Heart right ventricle (tissue), 16 donors: Measurements from ENCODE around the gene KCNJ6. TPM values are rescaled to one million over a fixed set of nuclear protein-coding genes. Genes with fewer than 3 reads are reported as not detected.
A peak's percentile ranks its signal among the peaks of the same experiment; 100 is the strongest.

Experiments used
- ATAC-seq, 8 donors: fragments of 200-7000 bp; cut with Tn5 transposase; one replicate each; pipeline ENCODE4 v1.9.1; 2020; ENCODE audit warnings: mild to moderate bottlenecking in 8 of 8, moderate library complexity in 8 of 8, moderate number of reproducible peaks in 1 of 8
- DNase-seq, 2 donors: peaks; one replicate each; pipeline ENCODE4 v3.0.0-alpha.2; 2020
- H3K27ac ChIP-seq, 10 donors: fragments of 200-600 bp; sonication (generic) in 2 of 10; one replicate each; pipeline versions ENCODE4 v1.5.0 to v1.8.0; 2020 to 2022; ENCODE audit warnings: mild to moderate bottlenecking in 3 of 10
- H3K27me3 ChIP-seq, 7 donors: fragments of 200-600 bp; one replicate each; pipeline ENCODE4 v1.8.0; 2021 to 2022; ENCODE audit warnings: mild to moderate bottlenecking in 2 of 7
- H3K36me3 ChIP-seq, 9 donors: fragments of 200-600 bp; sonication (generic) in 1 of 9; one replicate each; pipeline versions ENCODE4 v1.5.0 to v1.8.0; 2020 to 2022; ENCODE audit warnings: mild to moderate bottlenecking in 2 of 9
- H3K4me1 ChIP-seq, 9 donors: fragments of 200-600 bp; sonication (generic) in 1 of 9; one replicate each; pipeline versions ENCODE4 v1.5.0 to v1.8.0; 2020 to 2022; ENCODE audit warnings: mild to moderate bottlenecking in 4 of 9
- H3K4me3 ChIP-seq, 10 donors: fragments of 200-600 bp; sonication (generic) in 2 of 10; one replicate each; pipeline versions ENCODE4 v1.5.0 to v1.8.0; 2020 to 2022; ENCODE audit warnings: mild to moderate bottlenecking in 7 of 10, moderate library complexity in 2 of 10
- H3K9me3 ChIP-seq, 11 donors: fragments of 200-600 bp in 10 of 11; sonication (generic) in 2 of 11; one replicate each; pipeline versions ENCODE4 v1.5.0 to v1.8.0; 2013 to 2022; ENCODE audit warnings: mild to moderate bottlenecking in 2 of 11, control low read depth in 1 of 11, moderate library complexity in 1 of 11
- CTCF ChIP-seq, 9 donors: fragments of 200-600 bp; sonication (generic) in 2 of 9; IDR thresholded peaks; one replicate each; pipeline versions ENCODE4 v1.5.0 to v1.8.0; 2021 to 2022; ENCODE audit warnings: antibody characterized with exemption in 9 of 9, mild to moderate bottlenecking in 5 of 9, moderate library complexity in 1 of 9
- WGBS, 2 donors: extraction: QIAGEN DNeasy Blood & Tissue Kit; methylation state at CpG; one replicate each; pipeline ENCODE4 v1.1.7; 2013; ENCODE audit warnings: inconsistent platforms in 1 of 2; 5-methylcytosine and 5-hydroxymethylcytosine counted together
- intact Hi-C, 10 donors: fragments of 100-400 bp; cut with DNase I; formaldehyde crosslinking; loops; one replicate each; pipeline versions ENCODE4 v1.11.1 to v1.14.2; 2022
- polyA plus RNA-seq, 2 donors: library from polyadenylated mRNA; stranded (reverse); fragments of 200-250 nt; gene quantifications; one replicate each; pipeline ENCODE4 v1.2.3, GENCODE V29; 2013
- total RNA-seq, 10 donors: library from RNA; stranded (reverse); fragmentation: NEBNext Ultra II Directional in 3 of 10; extraction: Animal tissue kit (Norgen Biotek cat#: 25700) in 3 of 10; gene quantifications; one replicate each; pipeline versions ENCODE4 v1.2.1 to v1.2.4, GENCODE V29; 2021 to 2023
- donor health status: Arrhythmogenic right ventricular cardiomyopathy.
- donor health status: ischemic (EF 13 %, LVEDD 7.1; RV severe dilation, severe dysfunction).
- donor health status: healthy with polysubstance abuse.
- donor health status: DM: no; HTN: yes; CAD: no.
- donor health status: DM: no; HTN: no; CAD: no.
- donor health status: ischemic (EF 25% LVEDD 6.9; RV normal size, moderate dysfunction).
- donor health status: ischemic (EF 25% LVEDD 5.7; RV mildly dilated, moderate dysfunction).
- donor health status: healthy.
- donor health status: DM: yes; HTN: yes; CAD: no.
- donor health status: Ischemic cardiomyopathy.
- donor health status: ischemic (EF 35%, LVEDD 5.7; RV mildly dilated, moderate dysfunction).
- donor health status: nonischemic (EF 11% LVEDD 7.7; RV severe dilation, severe dysfunction).
- donor health status: DM: yes; HTN: yes; CAD: no.
- donor health status: PGD.
- donor health status: ischemic (EF 29% LVEDD 5.4; RV normal size, mild dysfunction).
- donor health status: nonischemic (EF 23%, LVEDD 6.1; RV moderate dilation, normal function).

The KCNJ6 gene
- total and polyA plus RNA-seq, 12 donors, result not detected

GRCh38 chr21:37748351-37748750, 167.9 kb downstream of the KCNJ6 start:
- Histone ChIP-seq H3K27ac (no peak overlapping the region), H3K4me3 (no peak overlapping the region), H3K36me3 (no peaks in the 10 kb centered on the region), H3K9me3 (no peaks in the 10 kb centered on the region), H3K27me3 (peaks cover 0 to 4% (median 0%) of the 10 kb centered on the region in 7 donors), H3K4me1 (peaks cover 0 to 12% (median 4%) of the 10 kb centered on the region in 9 donors)
- intact Hi-C loops, result no loop called here
- TF ChIP-seq CTCF (IDR thresholded peaks at IDR 0.05), result no peak
- DNase-seq, result no peak
- 88 to 93% methylated on average over 3 of the region's 3 CpGs for WGBS, 2 donors
- ATAC-seq, result no peak

DNA sequence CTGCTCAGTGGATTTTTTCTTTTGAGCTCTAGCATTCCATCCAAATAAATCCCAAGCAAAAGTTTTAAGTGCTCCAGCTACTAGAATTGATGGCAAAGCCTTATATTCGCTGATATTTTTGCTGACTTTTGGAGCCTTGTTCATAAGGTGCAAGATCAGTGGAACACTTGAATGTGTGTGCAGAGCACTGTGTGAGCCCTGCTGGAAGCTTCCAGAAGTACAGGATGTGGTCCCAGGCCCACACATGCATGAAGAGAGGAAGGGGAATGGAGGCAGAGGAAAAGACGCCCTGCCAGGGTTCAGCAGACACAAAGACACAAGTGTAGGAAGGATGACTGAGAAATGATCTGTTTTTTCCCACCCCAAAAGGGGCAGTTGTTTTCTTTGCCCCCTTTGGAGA, 169.4 kb downstream of the KCNJ6 start:
- no peak for DNase-seq
- no peak for TF ChIP-seq CTCF (IDR thresholded peaks at IDR 0.05)
- WGBS, 2 donors, result 86 to 93% methylated on average over 2 of the region's 2 CpGs
- H3K27me3 ChIP-seq, result peaks cover 0 to 4% (median 0%) of the 10 kb centered on the region in 7 donors
- H3K4me1 ChIP-seq, result peaks cover 0 to 19% (median 12%) of the 10 kb centered on the region in 9 donors
- no peaks in the 10 kb centered on the region for H3K36me3 ChIP-seq
- H3K9me3 ChIP-seq, result no peaks in the 10 kb centered on the region
- intact Hi-C loops, result no loop called here
- ATAC-seq, result no peak
- no peak overlapping the region for H3K27ac ChIP-seq
- H3K4me3 ChIP-seq, result no peak overlapping the region

GRCh38 chr21:37744551-37744950, 171.7 kb downstream of the KCNJ6 start:
- Histone ChIP-seq H3K4me1 (peaks cover 0 to 20% (median 12%) of the 10 kb centered on the region in 9 donors), H3K27ac (no peak overlapping the region), H3K9me3 (no peaks in the 10 kb centered on the region), H3K4me3 (no peak overlapping the region), H3K27me3 (peaks cover 0 to 4% (median 0%) of the 10 kb centered on the region in 7 donors), H3K36me3 (no peaks in the 10 kb centered on the region)
- DNase-seq, result no peak
- TF ChIP-seq CTCF (IDR thresholded peaks at IDR 0.05), result no peak
- intact Hi-C loops, result no loop called here
- 79 to 82% methylated on average over 2 of the region's 2 CpGs for WGBS, 2 donors
- ATAC-seq, result no peak

- Histone ChIP-seq H3K36me3 (no peaks in the 10 kb centered on the region), H3K27ac (peak overlapping the region in 4 of 10 donors; percentile 10 to 39 (median 26)), H3K4me1 (peaks cover 0 to 37% (median 19%) of the 10 kb centered on the region in 9 donors), H3K4me3 (no peak overlapping the region), H3K9me3 (no peaks in the 10 kb centered on the region), H3K27me3 (peaks cover 0 to 8% (median 0%) of the 10 kb centered on the region in 7 donors)
- intact Hi-C loops, result no loop called here
- DNase-seq, result no peak
- ATAC-seq, result peak in 6 of 8 donors; percentile 16 to 70 (median 56)
- WGBS, 2 donors, result 66 to 73% methylated on average over 1 of the region's 1 CpG
- TF ChIP-seq CTCF (IDR thresholded peaks at IDR 0.05), result no peak
Observed at GRCh38 chr21:37742532-37742931, 173.7 kb downstream of the KCNJ6 start.
